ENCODE data around the gene UPF3B.

UPF3B gene

DNA sequence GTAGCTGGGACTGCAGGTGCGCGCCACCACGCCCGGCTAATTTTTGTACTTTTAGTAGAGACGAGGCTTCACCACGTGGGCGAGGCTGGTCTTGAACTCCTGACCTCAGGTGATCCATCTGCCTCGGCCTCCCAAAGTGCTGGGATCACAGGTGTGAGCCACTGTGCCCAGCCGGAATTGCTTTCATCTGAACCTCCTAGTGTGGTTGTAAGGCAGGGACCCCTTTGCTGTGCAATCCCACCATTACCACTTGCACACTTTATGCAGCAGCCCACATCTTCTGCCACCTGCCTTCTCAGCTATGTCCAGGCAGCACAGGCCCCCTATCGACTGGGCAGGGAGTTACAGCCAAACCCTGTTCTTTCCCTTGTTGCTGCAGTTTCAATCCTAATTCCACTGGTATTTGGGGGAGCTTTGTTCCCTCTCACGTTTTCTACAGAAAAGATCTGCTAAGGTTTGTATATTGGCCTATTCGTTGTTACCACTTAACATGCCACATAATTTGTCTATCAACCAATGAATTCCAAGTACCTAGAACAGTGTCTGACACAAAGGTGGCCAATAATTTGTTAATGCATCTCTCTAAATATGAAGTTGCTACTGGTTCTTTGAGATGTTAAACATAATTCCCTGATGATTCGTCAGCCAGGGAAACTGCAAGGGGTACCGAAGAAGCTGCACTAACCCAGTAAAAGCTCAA is 67.9 kb downstream of the UPF3B start:
- Histone ChIP-seq H3K9me3 (ENCODE audit: control insufficient read depth, low read length) (no peaks in the 10 kb centered on the region), H3K27ac (ENCODE audit: insufficient read depth, low read depth, low read length, poor library complexity, severe bottlenecking) (no peak overlapping the region), H3K36me3 (ENCODE audit: control insufficient read depth, insufficient read depth, low read length) (peaks cover 3% of the 10 kb centered on the region), H3K4me1 (ENCODE audit: control insufficient read depth, insufficient read depth, low read length) (no peaks in the 10 kb centered on the region), H3K4me3 (ENCODE audit: insufficient read depth, low read depth, low read length) (no peak overlapping the region), H3K27me3 (ENCODE audit: control insufficient read depth, insufficient read depth, low read length, poor library complexity, severe bottlenecking) (no peaks in the 10 kb centered on the region)
- 88 to 89% methylated on average over 14 of the region's 14 CpGs for WGBS, 2 experiments
